ENCODE data around the gene C2CD4C. TPM values are rescaled to one million over a fixed set of nuclear protein-coding genes. Genes with fewer than 3 reads are reported as not detected.
"Not testable (repeated sequence)": the region's sequence is repeated elsewhere in the genome, so short reads cannot be mapped to it uniquely, and the experiment has no call there.

C2CD4C gene
- under 1 TPM; 0.09 to 0.11 TPM for total RNA-seq

GRCh38 chr19:408902-409515 is at the start of gene C2CD4C:
Gene C2CD4C (minus strand): TSS chr19:409147. CDS start chr19:408361, 786 bp downstream.
- ChIA-PET POLR2A (no interaction called here), CTCF (interaction anchor here (1.8 kb wide), 1 partner anchor 98 kb away, joined by 4 read pairs; no protein-coding TSS in a partner anchor)
- Mint-ChIP-seq H3K36me3 (ENCODE audit: low read depth) (no peaks in the 10 kb centered on the region), H3K9me3 (ENCODE audit: low read depth) (no peaks in the 10 kb centered on the region), H3K27me3 (peaks cover 11% of the 10 kb centered on the region), H3K4me3 (peak within 1 kb of the TSS; percentile 40), H3K27ac (no peak within 1 kb of the TSS), H3K4me1 (peaks cover 6% of the 10 kb centered on the region)
- DNase-seq (peak; percentile 48), ATAC-seq (peak; percentile 34)
- intact Hi-C loops (cut with DNase I, micrococcal nuclease): no loop called here

- CTCF ChIA-PET: no interaction called here
- no peaks in the 10 kb centered on the region for H3K9me3 Mint-ChIP-seq (ENCODE audit: low read depth)
- no peak for DNase-seq
- peaks cover 8% of the 10 kb centered on the region for H3K4me1 Mint-ChIP-seq
- no peaks in the 10 kb centered on the region for H3K36me3 Mint-ChIP-seq (ENCODE audit: low read depth)
- peaks cover 14% of the 10 kb centered on the region for H3K27me3 Mint-ChIP-seq
- ATAC-seq: no peak
- POLR2A ChIA-PET: no interaction called here
- H3K4me3 Mint-ChIP-seq: no peak overlapping the region
- intact Hi-C loops (cut with DNase I, micrococcal nuclease): loop anchor here in 1 of 2 experiments (10.0 kb wide), 1 partner anchor 1496 kb away; no protein-coding TSS in a partner anchor
- no peak overlapping the region for H3K27ac Mint-ChIP-seq
Measured at GRCh38 chr19:458091-459042, 49.4 kb upstream of the C2CD4C start.

DNA sequence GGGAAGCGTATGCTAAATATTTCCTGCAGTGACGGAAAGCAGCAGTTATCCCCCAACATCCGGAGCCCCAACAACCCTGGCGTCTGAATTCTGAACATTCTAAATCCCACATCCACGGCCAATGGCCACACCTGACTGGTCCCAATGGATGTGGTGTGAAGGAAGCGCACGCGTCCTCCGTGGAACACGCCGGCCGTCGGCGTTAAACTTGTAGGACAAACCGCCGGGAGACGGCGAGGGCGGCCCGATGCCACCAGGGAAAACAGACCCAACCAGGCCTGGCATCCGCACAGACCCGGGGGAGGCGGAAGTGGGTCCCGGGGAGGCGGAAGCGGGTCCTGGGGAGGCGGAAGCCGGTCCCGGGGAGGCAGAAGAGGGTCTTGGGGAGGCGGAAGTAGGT is 48.7 kb upstream of the C2CD4C start:
- ChIA-PET CTCF (no interaction called here), POLR2A (no interaction called here)
- ATAC-seq: no peak
- Mint-ChIP-seq H3K9me3 (ENCODE audit: low read depth) (no peaks in the 10 kb centered on the region), H3K27ac (no peak overlapping the region), H3K4me1 (peaks cover 8% of the 10 kb centered on the region), H3K27me3 (peaks cover 14% of the 10 kb centered on the region), H3K36me3 (ENCODE audit: low read depth) (no peaks in the 10 kb centered on the region), H3K4me3 (no peak overlapping the region)
- intact Hi-C loops (cut with DNase I, micrococcal nuclease): loop anchor here in 1 of 2 experiments (10.0 kb wide), 1 partner anchor 1497 kb away; no protein-coding TSS in a partner anchor
- no peak for DNase-seq

- no peaks in the 10 kb centered on the region for H3K36me3 Mint-ChIP-seq (ENCODE audit: low read depth)
- POLR2A ChIA-PET: no interaction called here
- no peak for ATAC-seq
- H3K4me3 Mint-ChIP-seq: no peak overlapping the region
- peaks cover 9% of the 10 kb centered on the region for H3K27me3 Mint-ChIP-seq
- CTCF ChIA-PET: no interaction called here
- no peak for DNase-seq
- peaks cover 7% of the 10 kb centered on the region for H3K4me1 Mint-ChIP-seq
- no peak overlapping the region for H3K27ac Mint-ChIP-seq
- H3K9me3 Mint-ChIP-seq (ENCODE audit: low read depth): no peaks in the 10 kb centered on the region
- intact Hi-C loops (cut with DNase I, micrococcal nuclease): loop anchor here in 1 of 2 experiments (10.0 kb wide), 1 partner anchor 1498 kb away; no protein-coding TSS in a partner anchor
Measured at GRCh38 chr19:456547-457110, 47.7 kb upstream of the C2CD4C start.

DNA sequence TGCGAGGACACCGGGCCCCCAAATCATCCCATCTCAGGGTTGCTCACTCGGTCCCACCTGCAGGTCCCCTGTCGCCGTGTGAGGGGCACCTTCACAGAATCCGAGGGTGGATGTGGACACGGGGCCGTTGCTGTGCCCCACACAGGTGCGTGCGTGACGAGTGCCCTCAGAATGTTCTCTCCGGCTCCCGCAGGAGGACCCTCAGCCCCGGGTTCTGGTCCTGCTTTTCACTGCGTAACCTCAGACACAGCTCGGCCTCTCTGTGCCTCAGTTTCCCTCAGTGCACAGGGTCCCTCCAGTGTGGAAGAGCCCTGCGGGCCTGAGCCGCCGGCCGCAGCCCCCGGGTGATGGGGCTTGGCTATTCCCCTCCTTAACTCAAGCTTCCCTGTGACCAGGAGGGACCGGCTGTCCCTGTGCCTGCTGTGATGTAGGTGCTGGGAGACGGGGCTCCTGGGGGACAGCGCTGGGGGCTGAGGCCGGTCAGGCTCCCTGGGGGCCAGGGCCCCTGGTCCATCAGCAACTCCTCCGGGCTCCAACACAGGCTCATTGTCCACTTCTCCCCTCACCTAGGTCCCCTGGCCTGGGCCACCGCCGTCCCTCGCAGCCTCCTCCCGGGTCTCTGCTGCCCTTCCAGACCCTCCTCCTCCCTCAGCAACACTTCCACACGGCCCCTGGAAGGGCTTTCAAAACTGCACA is 47.1 kb upstream of the C2CD4C start:
- H3K27me3 Mint-ChIP-seq: peaks cover 8% of the 10 kb centered on the region
- no peaks in the 10 kb centered on the region for H3K9me3 Mint-ChIP-seq (ENCODE audit: low read depth)
- CTCF ChIA-PET: no interaction called here
- H3K4me3 Mint-ChIP-seq: no peak overlapping the region
- H3K27ac Mint-ChIP-seq: no peak overlapping the region
- ATAC-seq: no peak
- peaks cover 6% of the 10 kb centered on the region for H3K4me1 Mint-ChIP-seq
- H3K36me3 Mint-ChIP-seq (ENCODE audit: low read depth): no peaks in the 10 kb centered on the region
- intact Hi-C loops (cut with DNase I, micrococcal nuclease): loop anchor here in 1 of 2 experiments (10.0 kb wide), 1 partner anchor 1499 kb away; no protein-coding TSS in a partner anchor
- POLR2A ChIA-PET: no interaction called here
- no peak for DNase-seq

DNA sequence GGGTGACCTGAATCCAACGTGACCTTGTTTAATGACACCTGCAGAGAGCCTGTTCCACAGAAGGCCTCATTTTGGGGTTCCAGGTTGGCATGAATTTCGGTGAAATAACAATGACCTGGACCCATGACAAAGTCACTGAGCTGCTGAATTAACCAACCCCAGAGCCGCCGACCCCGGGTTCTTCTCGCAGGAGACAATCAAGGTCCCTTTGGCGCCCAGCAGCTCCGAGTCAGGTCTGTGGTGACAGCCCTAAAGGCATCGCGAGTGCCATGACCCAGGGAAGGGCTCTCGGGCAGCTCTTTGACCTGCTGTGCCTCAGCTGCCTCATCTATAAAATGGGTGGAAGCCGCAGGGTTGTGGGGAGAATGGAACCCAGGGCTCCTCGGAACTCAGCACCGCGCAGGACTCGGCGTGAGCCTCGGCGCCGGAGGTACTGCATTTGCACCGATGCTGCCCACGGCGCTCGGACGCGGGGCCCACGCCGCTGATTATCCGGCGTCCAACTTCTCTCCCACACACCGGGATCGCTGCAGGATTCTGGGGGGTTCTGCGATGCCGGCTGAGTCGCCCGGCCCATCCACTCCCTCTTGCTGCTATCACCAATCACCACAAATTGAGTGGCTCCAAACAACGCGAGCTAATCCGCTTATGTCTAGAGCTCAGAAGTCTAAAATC is 46.2 kb upstream of the C2CD4C start:
- Mint-ChIP-seq H3K27ac (no peak overlapping the region), H3K4me3 (no peak overlapping the region), H3K36me3 (ENCODE audit: low read depth) (no peaks in the 10 kb centered on the region), H3K4me1 (peaks cover 6% of the 10 kb centered on the region), H3K9me3 (ENCODE audit: low read depth) (peaks cover 4% of the 10 kb centered on the region), H3K27me3 (peaks cover 8% of the 10 kb centered on the region)
- ChIA-PET POLR2A (no interaction called here), CTCF (no interaction called here)
- DNase-seq (no peak), ATAC-seq (no peak)
- intact Hi-C loops (cut with DNase I, micrococcal nuclease): loop anchor here in 1 of 2 experiments (10.0 kb wide), 1 partner anchor 1500 kb away; no protein-coding TSS in a partner anchor

- no peak for DNase-seq
- POLR2A ChIA-PET: no interaction called here
- H3K36me3 Mint-ChIP-seq (ENCODE audit: low read depth): no peaks in the 10 kb centered on the region
- CTCF ChIA-PET: no interaction called here
- H3K9me3 Mint-ChIP-seq (ENCODE audit: low read depth): peaks cover 4% of the 10 kb centered on the region
- H3K27ac Mint-ChIP-seq: no peak overlapping the region
- H3K4me3 Mint-ChIP-seq: no peak overlapping the region
- no peak for ATAC-seq
- H3K27me3 Mint-ChIP-seq: peaks cover 2% of the 10 kb centered on the region
- H3K4me1 Mint-ChIP-seq: no peaks in the 10 kb centered on the region
- intact Hi-C loops (cut with DNase I, micrococcal nuclease): loop anchor here in 1 of 2 experiments (10.0 kb wide), 1 partner anchor 1501 kb away; no protein-coding TSS in a partner anchor
Measured at GRCh38 chr19:453606-454005, 44.7 kb upstream of the C2CD4C start.

DNA sequence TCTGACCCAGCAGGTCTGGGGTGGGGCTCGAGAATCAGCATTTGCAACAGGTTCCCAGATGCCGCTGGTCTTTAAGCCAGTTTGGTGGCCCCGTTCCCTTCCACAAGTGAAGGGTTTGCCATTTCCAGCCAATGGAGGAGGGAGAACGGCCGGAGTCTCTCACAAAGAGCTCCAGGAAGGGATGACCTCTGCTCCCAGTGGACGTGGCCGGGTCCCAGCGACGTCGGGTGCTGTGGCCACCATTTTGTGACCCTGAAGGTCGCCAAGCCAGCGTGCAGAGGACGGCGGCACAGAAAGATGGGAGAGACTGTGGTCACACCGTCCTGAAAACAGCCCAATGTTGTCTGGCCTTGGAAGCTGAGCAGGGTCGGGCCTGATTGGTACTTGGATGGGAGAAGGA is 43.9 kb upstream of the C2CD4C start:
- no peak for ATAC-seq
- CTCF ChIA-PET: no interaction called here

DNA sequence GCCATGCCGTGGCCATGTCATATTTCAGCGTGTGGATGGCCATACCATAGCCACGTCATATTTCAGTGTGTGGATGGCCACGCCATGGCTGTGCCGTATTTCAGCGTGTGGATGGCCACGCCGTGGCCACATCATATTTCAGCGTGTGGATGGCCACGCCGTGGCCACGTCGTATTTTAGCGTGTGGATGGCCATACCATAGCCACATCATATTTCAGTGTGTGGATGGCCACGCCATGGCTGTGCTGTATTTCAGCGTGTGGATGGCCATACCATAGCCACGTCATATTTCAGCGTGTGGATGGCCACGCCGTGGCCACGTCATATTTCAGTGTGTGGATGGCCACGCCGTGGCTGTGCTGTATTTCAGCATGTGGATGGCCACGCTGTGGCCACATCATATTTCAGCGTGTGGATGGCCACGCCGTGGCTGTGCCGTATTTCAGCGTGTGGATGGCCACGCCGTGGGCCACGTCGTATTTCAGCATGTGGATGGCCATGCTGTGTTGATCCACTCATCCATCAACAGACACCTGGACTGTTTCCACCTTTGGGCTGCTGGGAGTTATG is 42.0 kb upstream of the C2CD4C start:
- H3K4me3 Mint-ChIP-seq; H3K27ac Mint-ChIP-seq; H3K36me3 Mint-ChIP-seq (ENCODE audit: low read depth); ATAC-seq; DNase-seq; H3K4me1 Mint-ChIP-seq; H3K27me3 Mint-ChIP-seq; H3K9me3 Mint-ChIP-seq (ENCODE audit: low read depth); POLR2A ChIA-PET; CTCF ChIA-PET: not testable (repeated sequence)
- intact Hi-C loops (cut with DNase I, micrococcal nuclease): loop anchor here in 1 of 2 experiments (10.0 kb wide), 1 partner anchor 1504 kb away; no protein-coding TSS in a partner anchor

More for the DNA sequence above, 43.9 kb upstream of the C2CD4C start:
- no peak overlapping the region for H3K4me3 Mint-ChIP-seq
- peaks cover 4% of the 10 kb centered on the region for H3K9me3 Mint-ChIP-seq (ENCODE audit: low read depth)
- POLR2A ChIA-PET: no interaction called here
- DNase-seq: no peak
- intact Hi-C loops (cut with DNase I, micrococcal nuclease): loop anchor here in 1 of 2 experiments (10.0 kb wide), 1 partner anchor 1502 kb away; no protein-coding TSS in a partner anchor
- H3K27ac Mint-ChIP-seq: no peak overlapping the region
- H3K27me3 Mint-ChIP-seq: peaks cover 2% of the 10 kb centered on the region
- no peaks in the 10 kb centered on the region for H3K36me3 Mint-ChIP-seq (ENCODE audit: low read depth)
- no peaks in the 10 kb centered on the region for H3K4me1 Mint-ChIP-seq

- no peak overlapping the region for H3K4me3 Mint-ChIP-seq
Measured at GRCh38 chr19:449916-450315, 41.0 kb upstream of the C2CD4C start.

More at GRCh38 chr19:449916-450315, 41.0 kb upstream of the C2CD4C start:
- ChIA-PET CTCF (no interaction called here), POLR2A (no interaction called here)
- no peak overlapping the region for H3K27ac Mint-ChIP-seq
- intact Hi-C loops (cut with DNase I, micrococcal nuclease): loop anchor here in 1 of 2 experiments (10.0 kb wide), 1 partner anchor 1505 kb away; no protein-coding TSS in a partner anchor
- peaks cover 4% of the 10 kb centered on the region for H3K9me3 Mint-ChIP-seq (ENCODE audit: low read depth)
- DNase-seq (no peak), ATAC-seq (no peak)
- H3K4me1 Mint-ChIP-seq: no peaks in the 10 kb centered on the region
- no peaks in the 10 kb centered on the region for H3K36me3 Mint-ChIP-seq (ENCODE audit: low read depth)
- H3K27me3 Mint-ChIP-seq: no peaks in the 10 kb centered on the region

Data from activated CD4-positive, alpha-beta T cell treated with anti-CD3 and anti-CD28 coated beads for 36 hours (primary cell).